GM23248 (cell line): ENCODE measurements around the gene FAM174C. TPM values are rescaled to one million over a fixed set of nuclear protein-coding genes. Genes with fewer than 3 reads are reported as not detected.

Experiments used
- DNase-seq: peaks from one replicate; pipeline ENCODE4 v3.0.0-alpha.2; 2015
- H2AFZ ChIP-seq: fragments of 200-600 bp; sonication (generic); 2 replicates; pipeline ENCODE4 v1.6.1; 2016; ENCODE audit warnings: antibody characterized with exemption
- H3F3A ChIP-seq: fragments of 200-600 bp; sonication (generic); 2 replicates; pipeline ENCODE4 v1.6.1; 2016; ENCODE audit warnings: mild to moderate bottlenecking, antibody characterized with exemption, mixed run types; ENCODE audit not compliant: insufficient read depth
- H3K27ac ChIP-seq: fragments of 200-600 bp; sonication (generic); 2 replicates; pipeline ENCODE4 v1.5.1; 2016; ENCODE audit warnings: mild to moderate bottlenecking
- H3K27me3 ChIP-seq: fragments of 200-600 bp; sonication (generic); replicated peaks from 2 replicates; pipeline ENCODE4 v1.6.1; 2016; ENCODE audit warnings: mild to moderate bottlenecking; ENCODE audit not compliant: insufficient read depth
- H3K36me3 ChIP-seq: fragments of 200-600 bp; sonication (generic); 2 replicates; pipeline ENCODE4 v1.6.1; 2016; ENCODE audit warnings: low read depth, mild to moderate bottlenecking
- H3K4me1 ChIP-seq: fragments of 200-600 bp; sonication (generic); 2 replicates; pipeline ENCODE4 v1.6.1; 2016; ENCODE audit warnings: mild to moderate bottlenecking; ENCODE audit not compliant: insufficient read depth
- H3K4me2 ChIP-seq: fragments of 200-600 bp; sonication (generic); one replicate; pipeline ENCODE4 v1.6.1; 2016; ENCODE audit warnings: mild to moderate bottlenecking; ENCODE audit not compliant: unreplicated experiment
- H3K4me3 ChIP-seq: fragments of 200-600 bp; sonication (generic); 2 replicates; pipeline ENCODE4 v1.5.1; 2016; ENCODE audit warnings: mild to moderate bottlenecking
- H3K79me2 ChIP-seq: fragments of 200-600 bp; sonication (generic); 2 replicates; pipeline ENCODE4 v1.6.1; 2016; ENCODE audit warnings: mild to moderate bottlenecking; ENCODE audit not compliant: insufficient read depth
- H3K9ac ChIP-seq: fragments of 200-600 bp; sonication (generic); 2 replicates; pipeline ENCODE4 v1.6.1; 2016; ENCODE audit warnings: mild to moderate bottlenecking
- H3K9me2 ChIP-seq: fragments of 200-600 bp; sonication (generic); 2 replicates; pipeline ENCODE4 v1.6.1; 2016; ENCODE audit warnings: mixed run types, mild to moderate bottlenecking, moderate library complexity; ENCODE audit not compliant: insufficient read depth
- H3K9me3 ChIP-seq: fragments of 200-600 bp; sonication (generic); one replicate; pipeline ENCODE4 v1.6.1; 2017; ENCODE audit warnings: low read depth
- H4K20me1 ChIP-seq: fragments of 200-600 bp; sonication (generic); 2 replicates; pipeline ENCODE4 v1.6.0; 2016; ENCODE audit not compliant: insufficient read depth
- EZH2 ChIP-seq: fragments of 200-600 bp; sonication (generic); IDR thresholded peaks from 2 replicates; pipeline ENCODE4 v1.6.1; 2018; ENCODE audit warnings: antibody characterized with exemption, mild to moderate bottlenecking; ENCODE audit not compliant: insufficient read depth, poor library complexity, severe bottlenecking
- EZH2phosphoT487 ChIP-seq: fragments of 200-600 bp; sonication (generic); IDR thresholded peaks from 2 replicates; pipeline ENCODE4 v1.6.1; 2018; ENCODE audit warnings: antibody characterized with exemption, moderate library complexity, mild to moderate bottlenecking, low read depth; ENCODE audit not compliant: insufficient read depth
- WGBS, 2 experiments: methylation state at CpG; one replicate each; pipeline ENCODE4 v1.1.6; 2015 to 2017; ENCODE audit warnings: low lambda C conversion rate in 2 of 2, low coverage in 1 of 2; ENCODE audit errors: missing lambda C conversion rate in 2 of 2; 5-methylcytosine and 5-hydroxymethylcytosine counted together
- in situ Hi-C: fragments of 300-500 bp; cut with MboI; formaldehyde crosslinking; loops from 2 replicates; pipeline ENCODE4 v1.15.0; 2020
- polyA plus RNA-seq: library from polyadenylated mRNA; unstranded; fragments of >200 nt; fragmentation: Nextera tagmentation; extraction: Ambion mirVana; gene quantifications from 2 replicates; pipeline ENCODE4 v1.2.1, GENCODE V29; 2016
- total RNA-seq: library from RNA; depleted of rRNA; stranded (reverse); fragments of >200 nt; shearing (Covaris generic); gene quantifications from 2 replicates; pipeline ENCODE4 v1.2.3, GENCODE V29; 2014

Gene FAM174C
- total and polyA plus RNA-seq, 2 experiments from 2014 or later, result 81.6 to 84.5 TPM

GRCh38 chr19:1288833-1289685 lies 13.7 kb downstream of the FAM174C start:
- Histone ChIP-seq H3K36me3 (no peaks in the 10 kb centered on the region), H3K27me3 (peaks cover 48% of the 10 kb centered on the region)
- in situ Hi-C loops, result no loop called here

GRCh38 chr19:1289686-1290025 lies 14.3 kb downstream of the FAM174C start:
- Histone ChIP-seq H3K9me3 (no peaks in the 10 kb centered on the region), H3K4me1 (no peaks in the 10 kb centered on the region), H3K36me3 (no peaks in the 10 kb centered on the region), H3K27ac (no peak overlapping the region), H3K4me2 (no peak overlapping the region), H2AFZ (no peak overlapping the region), H4K20me1 (no peaks in the 10 kb centered on the region), H3K9me2 (no peaks in the 10 kb centered on the region), H3K27me3 (peaks cover 42% of the 10 kb centered on the region), H3F3A (no peaks in the 10 kb centered on the region), H3K9ac (no peak overlapping the region), H3K79me2 (no peaks in the 10 kb centered on the region), H3K4me3 (no peak overlapping the region)
- TF ChIP-seq EZH2phosphoT487, result no peak
- TF ChIP-seq EZH2, result no peak
- WGBS, 2 experiments, result 79 to 81% methylated on average over 18 to 19 of the region's 19 CpGs
- DNase-seq, result no peak
- in situ Hi-C loops, result no loop called here

More at GRCh38 chr19:1288833-1289685, 13.7 kb downstream of the FAM174C start:
- WGBS, 2 experiments, result 64 to 65% methylated on average over 40 to 41 of the region's 41 CpGs
- Histone ChIP-seq H3K4me1 (no peaks in the 10 kb centered on the region), H3K9me3 (no peaks in the 10 kb centered on the region), H3K79me2 (no peaks in the 10 kb centered on the region), H2AFZ (no peak overlapping the region), H3K9me2 (no peaks in the 10 kb centered on the region), H3K4me2 (no peak overlapping the region), H3K9ac (no peak overlapping the region), H3K27ac (no peak overlapping the region), H3F3A (no peaks in the 10 kb centered on the region), H3K4me3 (no peak overlapping the region), H4K20me1 (no peaks in the 10 kb centered on the region)
- no peak for DNase-seq
- TF ChIP-seq EZH2 (no peak), EZH2phosphoT487 (no peak)

- Histone ChIP-seq H3K9me3 (no peaks in the 10 kb centered on the region), H3F3A (no peaks in the 10 kb centered on the region), H4K20me1 (no peaks in the 10 kb centered on the region), H3K36me3 (no peaks in the 10 kb centered on the region), H3K4me3 (no peak overlapping the region), H3K79me2 (no peaks in the 10 kb centered on the region), H2AFZ (no peak overlapping the region), H3K9ac (no peak overlapping the region), H3K27ac (no peak overlapping the region), H3K4me1 (no peaks in the 10 kb centered on the region), H3K4me2 (no peak overlapping the region), H3K9me2 (no peaks in the 10 kb centered on the region), H3K27me3 (peaks cover 36% of the 10 kb centered on the region)
- in situ Hi-C loops, result no loop called here
- TF ChIP-seq EZH2 (no peak), EZH2phosphoT487 (no peak)
- no peak for DNase-seq
- 74 to 77% methylated on average over 22 to 24 of the region's 24 CpGs for WGBS, 2 experiments
Observed at GRCh38 chr19:1290196-1290702, 14.9 kb downstream of the FAM174C start.

- Histone ChIP-seq H3K4me1 (no peaks in the 10 kb centered on the region), H3K9ac (no peak overlapping the region), H3K27me3 (peaks cover 33% of the 10 kb centered on the region), H3K27ac (no peak overlapping the region), H3K79me2 (no peaks in the 10 kb centered on the region), H3K9me3 (no peaks in the 10 kb centered on the region), H3F3A (no peaks in the 10 kb centered on the region), H4K20me1 (no peaks in the 10 kb centered on the region), H3K9me2 (no peaks in the 10 kb centered on the region), H3K4me2 (no peak overlapping the region), H3K36me3 (no peaks in the 10 kb centered on the region), H2AFZ (no peak overlapping the region), H3K4me3 (no peak overlapping the region)
- no peak for DNase-seq
- WGBS, 2 experiments, result 54 to 55% methylated on average over 36 to 37 of the region's 40 CpGs
- in situ Hi-C loops, result no loop called here
- no peak for TF ChIP-seq EZH2
- no peak for TF ChIP-seq EZH2phosphoT487
Observed at GRCh38 chr19:1290703-1291651, 15.6 kb downstream of the FAM174C start.
